ENCODE data around the gene RBM42. TPM values are rescaled to one million over a fixed set of nuclear protein-coding genes. Genes with fewer than 3 reads are reported as not detected.
A peak's percentile ranks its signal among the peaks of the same experiment; 100 is the strongest.

RBM42 gene
- total and polyA plus RNA-seq, 9 of the 15 experiments (the other 6 are each of a cell fraction or from before 2014, with no cell fraction given), result 5.7 to 149 (median 32.4) TPM

DNA sequence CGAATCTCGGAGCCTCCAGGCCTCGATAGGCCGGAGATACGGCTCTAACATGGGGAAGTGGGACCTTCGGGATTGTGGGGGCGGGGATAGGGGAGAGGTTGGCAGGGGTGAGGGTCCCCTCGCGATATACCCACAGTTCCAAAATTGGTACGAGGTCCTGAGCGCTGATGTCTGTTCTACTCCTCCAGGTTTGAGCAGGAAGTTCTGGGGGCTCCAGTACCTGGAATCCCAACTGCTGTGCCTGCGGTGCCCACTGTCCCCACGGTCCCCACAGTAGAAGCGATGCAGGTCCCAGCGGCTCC is 447 bp downstream of the RBM42 start (continued):
- TF ChIP-seq, protein P1, sequence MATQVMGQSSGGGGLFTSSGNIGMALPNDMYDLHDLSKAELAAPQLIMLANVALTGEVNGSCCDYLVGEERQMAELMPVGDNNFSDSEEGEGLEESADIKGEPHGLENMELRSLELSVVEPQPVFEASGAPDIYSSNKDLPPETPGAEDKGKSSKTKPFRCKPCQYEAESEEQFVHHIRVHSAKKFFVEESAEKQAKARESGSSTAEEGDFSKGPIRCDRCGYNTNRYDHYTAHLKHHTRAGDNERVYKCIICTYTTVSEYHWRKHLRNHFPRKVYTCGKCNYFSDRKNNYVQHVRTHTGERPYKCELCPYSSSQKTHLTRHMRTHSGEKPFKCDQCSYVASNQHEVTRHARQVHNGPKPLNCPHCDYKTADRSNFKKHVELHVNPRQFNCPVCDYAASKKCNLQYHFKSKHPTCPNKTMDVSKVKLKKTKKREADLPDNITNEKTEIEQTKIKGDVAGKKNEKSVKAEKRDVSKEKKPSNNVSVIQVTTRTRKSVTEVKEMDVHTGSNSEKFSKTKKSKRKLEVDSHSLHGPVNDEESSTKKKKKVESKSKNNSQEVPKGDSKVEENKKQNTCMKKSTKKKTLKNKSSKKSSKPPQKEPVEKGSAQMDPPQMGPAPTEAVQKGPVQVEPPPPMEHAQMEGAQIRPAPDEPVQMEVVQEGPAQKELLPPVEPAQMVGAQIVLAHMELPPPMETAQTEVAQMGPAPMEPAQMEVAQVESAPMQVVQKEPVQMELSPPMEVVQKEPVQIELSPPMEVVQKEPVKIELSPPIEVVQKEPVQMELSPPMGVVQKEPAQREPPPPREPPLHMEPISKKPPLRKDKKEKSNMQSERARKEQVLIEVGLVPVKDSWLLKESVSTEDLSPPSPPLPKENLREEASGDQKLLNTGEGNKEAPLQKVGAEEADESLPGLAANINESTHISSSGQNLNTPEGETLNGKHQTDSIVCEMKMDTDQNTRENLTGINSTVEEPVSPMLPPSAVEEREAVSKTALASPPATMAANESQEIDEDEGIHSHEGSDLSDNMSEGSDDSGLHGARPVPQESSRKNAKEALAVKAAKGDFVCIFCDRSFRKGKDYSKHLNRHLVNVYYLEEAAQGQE (IDR thresholded peaks at IDR 0.05; ENCODE audit: borderline replicate concordance), result no peak
- TF ChIP-seq, protein P1 (CRISPR knock-in tag; IDR thresholded peaks at IDR 0.05; ENCODE audit: low read depth), result no peak
- TF ChIP-seq, protein P2, sequence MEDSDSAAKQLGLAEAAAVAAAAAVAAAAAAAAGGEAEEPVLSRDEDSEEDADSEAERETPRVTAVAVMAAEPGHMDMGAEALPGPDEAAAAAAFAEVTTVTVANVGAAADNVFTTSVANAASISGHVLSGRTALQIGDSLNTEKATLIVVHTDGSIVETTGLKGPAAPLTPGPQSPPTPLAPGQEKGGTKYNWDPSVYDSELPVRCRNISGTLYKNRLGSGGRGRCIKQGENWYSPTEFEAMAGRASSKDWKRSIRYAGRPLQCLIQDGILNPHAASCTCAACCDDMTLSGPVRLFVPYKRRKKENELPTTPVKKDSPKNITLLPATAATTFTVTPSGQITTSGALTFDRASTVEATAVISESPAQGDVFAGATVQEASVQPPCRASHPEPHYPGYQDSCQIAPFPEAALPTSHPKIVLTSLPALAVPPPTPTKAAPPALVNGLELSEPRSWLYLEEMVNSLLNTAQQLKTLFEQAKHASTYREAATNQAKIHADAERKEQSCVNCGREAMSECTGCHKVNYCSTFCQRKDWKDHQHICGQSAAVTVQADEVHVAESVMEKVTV (CRISPR knock-in tag; IDR thresholded peaks at IDR 0.05), result no peak
- TF ChIP-seq, protein P3, sequence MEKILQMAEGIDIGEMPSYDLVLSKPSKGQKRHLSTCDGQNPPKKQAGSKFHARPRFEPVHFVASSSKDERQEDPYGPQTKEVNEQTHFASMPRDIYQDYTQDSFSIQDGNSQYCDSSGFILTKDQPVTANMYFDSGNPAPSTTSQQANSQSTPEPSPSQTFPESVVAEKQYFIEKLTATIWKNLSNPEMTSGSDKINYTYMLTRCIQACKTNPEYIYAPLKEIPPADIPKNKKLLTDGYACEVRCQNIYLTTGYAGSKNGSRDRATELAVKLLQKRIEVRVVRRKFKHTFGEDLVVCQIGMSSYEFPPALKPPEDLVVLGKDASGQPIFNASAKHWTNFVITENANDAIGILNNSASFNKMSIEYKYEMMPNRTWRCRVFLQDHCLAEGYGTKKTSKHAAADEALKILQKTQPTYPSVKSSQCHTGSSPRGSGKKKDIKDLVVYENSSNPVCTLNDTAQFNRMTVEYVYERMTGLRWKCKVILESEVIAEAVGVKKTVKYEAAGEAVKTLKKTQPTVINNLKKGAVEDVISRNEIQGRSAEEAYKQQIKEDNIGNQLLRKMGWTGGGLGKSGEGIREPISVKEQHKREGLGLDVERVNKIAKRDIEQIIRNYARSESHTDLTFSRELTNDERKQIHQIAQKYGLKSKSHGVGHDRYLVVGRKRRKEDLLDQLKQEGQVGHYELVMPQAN (IDR thresholded peaks at IDR 0.05; ENCODE audit: borderline replicate concordance), result 0 out of 2 replicates have a peak, but pooled peaks have one; percentile 3
- no peak for TF ChIP-seq NCOA2 (IDR thresholded peaks at IDR 0.05; ENCODE audit: partially characterized antibody in 2 of 2)
- no peak for TF ChIP-seq CBFA2T2 (conservative IDR thresholded peaks at IDR 0.05)
- TF ChIP-seq EGR1 (conservative IDR thresholded peaks at IDR 0.05), result 0 out of 2 replicates have a peak, but pooled peaks have one; percentile 0
- no peak for TF ChIP-seq CTBP1 (IDR thresholded peaks at IDR 0.05; ENCODE audit: borderline replicate concordance)
- TF ChIP-seq U2AF1 (optimal IDR thresholded peaks at IDR 0.05; ENCODE audit: low read depth, low read length), result no peak
- TF ChIP-seq, protein P4, sequence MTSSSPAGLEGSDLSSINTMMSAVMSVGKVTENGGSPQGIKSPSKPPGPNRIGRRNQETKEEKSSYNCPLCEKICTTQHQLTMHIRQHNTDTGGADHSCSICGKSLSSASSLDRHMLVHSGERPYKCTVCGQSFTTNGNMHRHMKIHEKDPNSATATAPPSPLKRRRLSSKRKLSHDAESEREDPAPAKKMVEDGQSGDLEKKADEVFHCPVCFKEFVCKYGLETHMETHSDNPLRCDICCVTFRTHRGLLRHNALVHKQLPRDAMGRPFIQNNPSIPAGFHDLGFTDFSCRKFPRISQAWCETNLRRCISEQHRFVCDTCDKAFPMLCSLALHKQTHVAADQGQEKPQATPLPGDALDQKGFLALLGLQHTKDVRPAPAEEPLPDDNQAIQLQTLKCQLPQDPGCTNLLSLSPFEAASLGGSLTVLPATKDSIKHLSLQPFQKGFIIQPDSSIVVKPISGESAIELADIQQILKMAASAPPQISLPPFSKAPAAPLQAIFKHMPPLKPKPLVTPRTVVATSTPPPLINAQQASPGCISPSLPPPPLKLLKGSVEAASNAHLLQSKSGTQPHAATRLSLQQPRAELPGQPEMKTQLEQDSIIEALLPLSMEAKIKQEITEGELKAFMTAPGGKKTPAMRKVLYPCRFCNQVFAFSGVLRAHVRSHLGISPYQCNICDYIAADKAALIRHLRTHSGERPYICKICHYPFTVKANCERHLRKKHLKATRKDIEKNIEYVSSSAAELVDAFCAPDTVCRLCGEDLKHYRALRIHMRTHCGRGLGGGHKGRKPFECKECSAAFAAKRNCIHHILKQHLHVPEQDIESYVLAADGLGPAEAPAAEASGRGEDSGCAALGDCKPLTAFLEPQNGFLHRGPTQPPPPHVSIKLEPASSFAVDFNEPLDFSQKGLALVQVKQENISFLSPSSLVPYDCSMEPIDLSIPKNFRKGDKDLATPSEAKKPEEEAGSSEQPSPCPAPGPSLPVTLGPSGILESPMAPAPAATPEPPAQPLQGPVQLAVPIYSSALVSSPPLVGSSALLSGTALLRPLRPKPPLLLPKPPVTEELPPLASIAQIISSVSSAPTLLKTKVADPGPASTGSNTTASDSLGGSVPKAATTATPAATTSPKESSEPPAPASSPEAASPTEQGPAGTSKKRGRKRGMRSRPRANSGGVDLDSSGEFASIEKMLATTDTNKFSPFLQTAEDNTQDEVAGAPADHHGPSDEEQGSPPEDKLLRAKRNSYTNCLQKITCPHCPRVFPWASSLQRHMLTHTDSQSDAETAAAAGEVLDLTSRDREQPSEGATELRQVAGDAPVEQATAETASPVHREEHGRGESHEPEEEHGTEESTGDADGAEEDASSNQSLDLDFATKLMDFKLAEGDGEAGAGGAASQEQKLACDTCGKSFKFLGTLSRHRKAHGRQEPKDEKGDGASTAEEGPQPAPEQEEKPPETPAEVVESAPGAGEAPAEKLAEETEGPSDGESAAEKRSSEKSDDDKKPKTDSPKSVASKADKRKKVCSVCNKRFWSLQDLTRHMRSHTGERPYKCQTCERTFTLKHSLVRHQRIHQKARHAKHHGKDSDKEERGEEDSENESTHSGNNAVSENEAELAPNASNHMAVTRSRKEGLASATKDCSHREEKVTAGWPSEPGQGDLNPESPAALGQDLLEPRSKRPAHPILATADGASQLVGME (CRISPR knock-in tag; IDR thresholded peaks at IDR 0.05), result no peak
- no peak for TF ChIP-seq CHD2 (IDR thresholded peaks at IDR 0.05; ENCODE audit: low read depth, low read length)
- TF ChIP-seq ZNF79 (CRISPR knock-in tag; IDR thresholded peaks at IDR 0.05; ENCODE audit: low read depth), result no peak

Measured in K562 (cell line).